ENCODE results near the gene UNC80.

GRCh38 chr2:209993968-209994367, 222.3 kb downstream of the UNC80 start:
- TF ChIP-seq CTCF (IDR thresholded peaks at IDR 0.05; ENCODE audit: poor library complexity, severe bottlenecking) (no peak), POLR2AphosphoS5 (IDR thresholded peaks at IDR 0.05) (no peak), TAF1 (IDR thresholded peaks at IDR 0.05; ENCODE audit: low read depth) (no peak), EZH2 (IDR thresholded peaks at IDR 0.05; ENCODE audit: borderline replicate concordance, insufficient read depth, low read length, poor library complexity, severe bottlenecking) (no peak), REST (IDR thresholded peaks at IDR 0.05; ENCODE audit: borderline replicate concordance) (no peak)
